Measurements from ENCODE around the gene JMJD1C. TPM values are rescaled to one million over a fixed set of nuclear protein-coding genes. Genes with fewer than 3 reads are reported as not detected.

JMJD1C gene
- total RNA-seq, 1 experiment from 2014 or later = 139 TPM

DNA sequence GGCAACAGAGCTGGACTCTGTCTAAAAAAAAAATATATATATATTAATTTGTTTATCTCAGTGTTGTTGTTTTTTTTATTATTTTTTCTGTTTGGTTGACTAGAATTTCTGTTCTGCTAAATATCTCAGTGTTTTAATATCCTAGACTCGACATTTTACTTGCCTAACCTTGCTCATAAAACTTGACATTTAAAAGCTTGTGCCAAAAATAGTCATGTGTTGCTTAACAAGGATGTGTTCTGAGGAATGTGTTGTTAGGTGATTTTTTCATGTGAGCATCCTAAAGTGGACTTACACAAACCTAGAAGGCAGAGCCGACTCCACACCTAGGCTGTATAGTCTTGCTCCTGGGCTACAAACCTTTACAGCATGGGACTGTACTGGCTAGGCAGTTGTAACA lies 309.5 kb downstream of the JMJD1C start:
- no peaks in the 10 kb centered on the region for H3K9me3 ChIP-seq (ENCODE audit: low read length)
- no peak; the same call in 1 of the 2 replicates for ATAC-seq
- no peak for TF ChIP-seq EZH2phosphoT487 (IDR thresholded peaks at IDR 0.05; ENCODE audit: borderline replicate concordance, low read length)
- no peak for TF ChIP-seq EZH2 (IDR thresholded peaks at IDR 0.05; ENCODE audit: low read length, unreplicated experiment)
- TF ChIP-seq, protein P1, sequence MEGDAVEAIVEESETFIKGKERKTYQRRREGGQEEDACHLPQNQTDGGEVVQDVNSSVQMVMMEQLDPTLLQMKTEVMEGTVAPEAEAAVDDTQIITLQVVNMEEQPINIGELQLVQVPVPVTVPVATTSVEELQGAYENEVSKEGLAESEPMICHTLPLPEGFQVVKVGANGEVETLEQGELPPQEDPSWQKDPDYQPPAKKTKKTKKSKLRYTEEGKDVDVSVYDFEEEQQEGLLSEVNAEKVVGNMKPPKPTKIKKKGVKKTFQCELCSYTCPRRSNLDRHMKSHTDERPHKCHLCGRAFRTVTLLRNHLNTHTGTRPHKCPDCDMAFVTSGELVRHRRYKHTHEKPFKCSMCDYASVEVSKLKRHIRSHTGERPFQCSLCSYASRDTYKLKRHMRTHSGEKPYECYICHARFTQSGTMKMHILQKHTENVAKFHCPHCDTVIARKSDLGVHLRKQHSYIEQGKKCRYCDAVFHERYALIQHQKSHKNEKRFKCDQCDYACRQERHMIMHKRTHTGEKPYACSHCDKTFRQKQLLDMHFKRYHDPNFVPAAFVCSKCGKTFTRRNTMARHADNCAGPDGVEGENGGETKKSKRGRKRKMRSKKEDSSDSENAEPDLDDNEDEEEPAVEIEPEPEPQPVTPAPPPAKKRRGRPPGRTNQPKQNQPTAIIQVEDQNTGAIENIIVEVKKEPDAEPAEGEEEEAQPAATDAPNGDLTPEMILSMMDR (conservative IDR thresholded peaks at IDR 0.05; ENCODE audit: low read depth, low read length) = no peak

DNA sequence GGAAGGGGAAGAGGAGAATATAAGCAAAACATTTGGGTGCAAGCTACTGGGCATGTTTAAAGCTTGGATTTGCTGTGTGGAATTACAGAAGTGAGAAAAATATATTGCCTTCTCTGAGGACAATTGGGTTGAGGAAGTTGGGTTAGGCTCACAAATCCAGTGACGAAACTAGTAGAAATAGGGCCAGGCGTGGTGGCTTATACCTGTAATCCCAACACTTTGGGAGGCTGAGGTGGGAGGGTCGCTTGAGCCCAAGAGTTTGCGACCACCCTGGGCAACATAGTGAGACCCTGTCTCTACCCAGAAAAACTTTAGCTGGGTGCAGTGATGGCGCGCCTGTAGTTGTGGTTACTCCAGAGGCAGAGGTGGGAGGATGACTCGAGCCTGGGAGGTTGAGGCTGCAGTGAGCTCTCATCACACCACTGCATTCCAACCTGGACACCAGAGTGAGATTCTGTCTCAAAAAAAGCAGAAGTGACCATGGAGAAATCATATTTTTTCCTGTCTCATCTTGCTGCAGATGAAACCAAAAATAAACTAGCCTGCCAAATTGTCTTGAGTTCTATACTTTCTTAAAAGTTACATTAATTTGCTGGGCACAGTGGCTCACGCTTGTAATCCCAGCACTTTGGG lies 310.3 kb downstream of the JMJD1C start:
- H2AFZ ChIP-seq (ENCODE audit: low read length) = no peak overlapping the region
- H3K27ac ChIP-seq (ENCODE audit: low read length) = no peak overlapping the region
- BruUV-seq (replicated peaks) = no TSS peak
- H3K9me3 ChIP-seq (ENCODE audit: low read length) = no peaks in the 10 kb centered on the region
- H4K20me1 ChIP-seq (ENCODE audit: low read length) = no peaks in the 10 kb centered on the region
- H3K9me2 ChIP-seq (replicated peaks; ENCODE audit: low read length) = no peaks in the 10 kb centered on the region
- ChIA-PET POLR2A (ENCODE audit: unreplicated experiment) (interaction anchor here (0.7 kb wide), 2 partner anchors 277 to 420 kb away, joined by 7 to 10 read pairs; no protein-coding TSS in a partner anchor), CTCF (no interaction called here)
- peaks cover 7% of the 10 kb centered on the region; the same call in 1 of the 2 replicates for H3K4me1 ChIP-seq (ENCODE audit: insufficient read depth, low read length)
- TF ChIP-seq, protein P1 (conservative IDR thresholded peaks at IDR 0.05; ENCODE audit: low read depth, low read length) = no peak
- TF ChIP-seq EZH2phosphoT487 (IDR thresholded peaks at IDR 0.05; ENCODE audit: borderline replicate concordance, low read length) (no peak), EZH2 (IDR thresholded peaks at IDR 0.05; ENCODE audit: low read length, unreplicated experiment) (no peak)
- no peak overlapping the region for H3K9ac ChIP-seq (ENCODE audit: low read length)
- H3K4me2 ChIP-seq (ENCODE audit: low read length) = no peak overlapping the region
- peaks cover 42% of the 10 kb centered on the region for H3K36me3 ChIP-seq (ENCODE audit: low read depth, low read length)
- H3F3A ChIP-seq (ENCODE audit: low read length, unreplicated experiment) = no peaks in the 10 kb centered on the region
- no peaks in the 10 kb centered on the region for H3K27me3 ChIP-seq (ENCODE audit: low read length)
- peaks cover 13% of the 10 kb centered on the region; the same call in 1 of the 2 replicates for H3K79me2 ChIP-seq (ENCODE audit: low read length)
- intact Hi-C loops (cut with micrococcal nuclease) = loop anchor here (5.0 kb wide), 1 partner anchor 888 kb away; the partner anchor contains the start of gene RTKN2
- no peak for DNase-seq
- no peak overlapping the region for H3K4me3 ChIP-seq (ENCODE audit: low read length)
- no peak for ATAC-seq

More for the DNA sequence above, 309.5 kb downstream of the JMJD1C start:
- H3K4me2 ChIP-seq (ENCODE audit: low read length) = no peak overlapping the region
- H3F3A ChIP-seq (ENCODE audit: low read length, unreplicated experiment) = no peaks in the 10 kb centered on the region
- ChIA-PET CTCF (interaction anchor here (0.7 to 2.5 kb wide), 4 partner anchors 11 to 338 kb away, joined by 3 to 30 read pairs (median 16); no protein-coding TSS in a partner anchor), POLR2A (ENCODE audit: unreplicated experiment) (interaction anchor here (0.6 to 0.7 kb wide), 3 partner anchors 276 to 602 kb away, joined by 3 to 10 read pairs (median 7); no protein-coding TSS in a partner anchor)
- no peaks in the 10 kb centered on the region for H4K20me1 ChIP-seq (ENCODE audit: low read length)
- no peaks in the 10 kb centered on the region for H3K27me3 ChIP-seq (ENCODE audit: low read length)
- H3K9me2 ChIP-seq (replicated peaks; ENCODE audit: low read length) = no peaks in the 10 kb centered on the region
- BruUV-seq (replicated peaks) = no TSS peak
- no peak for DNase-seq
- intact Hi-C loops (cut with micrococcal nuclease) = loop anchor here (5.0 kb wide), 1 partner anchor 889 kb away; the partner anchor contains the start of gene RTKN2
- no peak overlapping the region for H3K9ac ChIP-seq (ENCODE audit: low read length)
- no peak overlapping the region for H3K4me3 ChIP-seq (ENCODE audit: low read length)
- H3K79me2 ChIP-seq (ENCODE audit: low read length) = 0 out of 2 replicates have a peak, but pooled peaks cover 7% of the 10 kb centered on the region
- no peak overlapping the region for H2AFZ ChIP-seq (ENCODE audit: low read length)
- peaks cover 7% of the 10 kb centered on the region; the same call in 1 of the 2 replicates for H3K4me1 ChIP-seq (ENCODE audit: insufficient read depth, low read length)
- H3K36me3 ChIP-seq (ENCODE audit: low read depth, low read length) = peaks cover 35% of the 10 kb centered on the region
- no peak overlapping the region for H3K27ac ChIP-seq (ENCODE audit: low read length)

All from PC-3 (cell line).